Measurements from ENCODE around the gene GOLGA8B.

Gene GOLGA8B

GRCh38 chr15:34609102-34610057 lies 25.9 kb upstream of the GOLGA8B start:
- no peak overlapping the region for H3K4me2 ChIP-seq
- no peaks in the 10 kb centered on the region for H4K20me1 ChIP-seq (ENCODE audit: insufficient read depth)
- no peaks in the 10 kb centered on the region for H3K36me3 ChIP-seq (ENCODE audit: insufficient read depth)
- no peak overlapping the region for H3K27ac ChIP-seq
- H3K79me2 ChIP-seq (ENCODE audit: insufficient read depth, low read depth): no peaks in the 10 kb centered on the region
- no peak overlapping the region for H2AFZ ChIP-seq (ENCODE audit: low read depth)
- no peak overlapping the region for H3K4me3 ChIP-seq (IDR thresholded peaks at IDR 0.05; ENCODE audit: insufficient read depth, low read depth, low read length)
- H3K27me3 ChIP-seq (ENCODE audit: insufficient read depth, low read depth): no peaks in the 10 kb centered on the region
- no peak overlapping the region for H3K9ac ChIP-seq
- no peak for TF ChIP-seq CTCF (conservative IDR thresholded peaks at IDR 0.05; ENCODE audit: low read depth, low read length)
- no peaks in the 10 kb centered on the region for H3K4me1 ChIP-seq (ENCODE audit: low read depth, poor library complexity, severe bottlenecking)

DNA sequence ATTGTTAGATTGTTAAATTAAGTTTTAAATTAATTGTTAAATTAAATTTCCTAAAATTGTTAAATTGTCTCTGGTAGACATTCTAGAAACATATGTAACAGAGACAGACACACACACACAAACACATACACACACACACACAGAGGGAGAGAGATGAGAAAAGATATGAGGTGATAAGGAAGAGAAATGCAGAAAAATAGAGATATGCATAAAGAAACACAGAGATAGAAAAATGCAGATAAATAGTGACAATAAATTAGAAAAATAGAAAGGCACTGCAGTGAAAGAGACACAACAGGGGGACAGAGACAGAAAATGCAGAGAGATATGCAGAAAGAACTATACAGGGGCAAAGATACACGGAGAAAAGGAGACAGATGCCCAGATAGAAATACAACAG lies 25.1 kb upstream of the GOLGA8B start:
- Histone ChIP-seq H3K4me3 (IDR thresholded peaks at IDR 0.05; ENCODE audit: insufficient read depth, low read depth, low read length) (no peak overlapping the region), H3K36me3 (ENCODE audit: insufficient read depth) (no peaks in the 10 kb centered on the region), H3K4me1 (ENCODE audit: low read depth, poor library complexity, severe bottlenecking) (peaks cover 8% of the 10 kb centered on the region), H3K27ac (no peak overlapping the region), H3K27me3 (ENCODE audit: insufficient read depth, low read depth) (no peaks in the 10 kb centered on the region), H3K9ac (no peak overlapping the region), H3K79me2 (ENCODE audit: insufficient read depth, low read depth) (no peaks in the 10 kb centered on the region), H4K20me1 (ENCODE audit: insufficient read depth) (no peaks in the 10 kb centered on the region), H3K4me2 (no peak overlapping the region), H2AFZ (ENCODE audit: low read depth) (no peak overlapping the region)
- no peak for TF ChIP-seq CTCF (conservative IDR thresholded peaks at IDR 0.05; ENCODE audit: low read depth, low read length)

DNA sequence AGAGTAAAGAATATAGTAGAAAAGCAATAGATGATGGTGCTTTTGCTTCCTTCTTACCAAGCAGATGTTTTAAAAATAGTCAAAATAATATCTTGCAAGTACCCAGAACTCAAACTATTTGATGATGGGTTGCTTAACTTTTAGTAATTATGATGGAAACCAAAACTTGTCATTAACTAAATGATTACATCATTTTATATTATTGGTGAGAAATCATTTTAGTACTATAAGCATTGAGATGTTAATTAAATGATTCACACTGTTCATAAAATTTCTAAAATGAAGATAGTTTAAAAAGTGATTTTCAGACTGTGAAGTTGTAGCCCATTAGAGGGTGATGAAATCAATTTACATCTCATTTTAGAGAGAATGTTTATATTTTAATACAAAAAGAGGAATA lies 24.4 kb upstream of the GOLGA8B start:
- Histone ChIP-seq H3K36me3 (ENCODE audit: insufficient read depth) (no peaks in the 10 kb centered on the region), H3K4me1 (ENCODE audit: low read depth, poor library complexity, severe bottlenecking) (peaks cover 12% of the 10 kb centered on the region), H3K27me3 (ENCODE audit: insufficient read depth, low read depth) (no peaks in the 10 kb centered on the region), H3K4me2 (no peak overlapping the region), H3K9ac (no peak overlapping the region), H2AFZ (ENCODE audit: low read depth) (no peak overlapping the region), H3K27ac (no peak overlapping the region), H3K79me2 (ENCODE audit: insufficient read depth, low read depth) (no peaks in the 10 kb centered on the region), H4K20me1 (ENCODE audit: insufficient read depth) (no peaks in the 10 kb centered on the region), H3K4me3 (IDR thresholded peaks at IDR 0.05; ENCODE audit: insufficient read depth, low read depth, low read length) (no peak overlapping the region)
- no peak for TF ChIP-seq CTCF (conservative IDR thresholded peaks at IDR 0.05; ENCODE audit: low read depth, low read length)

DNA sequence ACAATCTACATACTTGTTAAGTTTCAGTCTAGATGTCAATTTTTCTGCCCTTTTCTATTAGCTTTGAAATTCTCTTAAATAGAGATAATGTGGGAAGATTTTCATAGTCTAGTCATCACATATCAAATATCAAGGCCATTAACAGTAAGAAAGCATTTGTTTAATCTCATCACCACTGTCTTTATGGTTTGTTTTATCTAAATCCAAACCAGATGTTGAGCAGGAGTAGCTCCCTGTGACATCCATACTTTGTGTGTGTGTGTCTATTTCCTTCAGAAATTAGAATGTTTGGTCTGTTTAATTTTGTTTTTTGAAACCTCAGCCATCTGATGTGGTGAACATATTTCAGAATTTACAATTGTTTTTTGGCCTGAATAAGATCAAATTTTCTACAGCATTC lies 23.1 kb upstream of the GOLGA8B start:
- Histone ChIP-seq H3K27me3 (ENCODE audit: insufficient read depth, low read depth) (no peaks in the 10 kb centered on the region), H3K79me2 (ENCODE audit: insufficient read depth, low read depth) (no peaks in the 10 kb centered on the region), H3K4me1 (ENCODE audit: low read depth, poor library complexity, severe bottlenecking) (peaks cover 25% of the 10 kb centered on the region), H2AFZ (ENCODE audit: low read depth) (no peak overlapping the region), H3K4me2 (no peak overlapping the region), H4K20me1 (ENCODE audit: insufficient read depth) (no peaks in the 10 kb centered on the region), H3K27ac (no peak overlapping the region), H3K4me3 (IDR thresholded peaks at IDR 0.05; ENCODE audit: insufficient read depth, low read depth, low read length) (no peak overlapping the region), H3K9ac (no peak overlapping the region), H3K36me3 (ENCODE audit: insufficient read depth) (no peaks in the 10 kb centered on the region)
- no peak for TF ChIP-seq CTCF (conservative IDR thresholded peaks at IDR 0.05; ENCODE audit: low read depth, low read length)

Measured in KMS-11 (cell line).